Mesendoderm (in vitro differentiated cells): ENCODE data around the gene DEPDC1B.
"Not testable (repeated sequence)": the region's sequence is repeated elsewhere in the genome, so short reads cannot be mapped to it uniquely, and the experiment has no call there.

Experiments
- DNase-seq: peaks from one replicate; pipeline ENCODE4 v3.0.0; 2013
- H2AK5ac ChIP-seq: 2 replicates; pipeline ENCODE4 v1.6.1; 2013; ENCODE audit warnings: low read length, inconsistent platforms
- H2BK120ac ChIP-seq: 2 replicates; pipeline ENCODE4 v1.6.1; 2013; ENCODE audit warnings: low read depth, mild to moderate bottlenecking, low read length, moderate library complexity, mixed read lengths
- H2BK15ac ChIP-seq: replicated peaks from 2 replicates; pipeline ENCODE4 v1.6.1; 2013; ENCODE audit warnings: low read depth, mild to moderate bottlenecking, moderate library complexity
- H2BK5ac ChIP-seq: 2 replicates; pipeline ENCODE4 v1.6.1; 2013; ENCODE audit warnings: low read length, inconsistent platforms
- H3K18ac ChIP-seq: 2 replicates; pipeline ENCODE4 v1.6.1; 2013; ENCODE audit warnings: mild to moderate bottlenecking, low read length, mixed read lengths
- H3K23ac ChIP-seq: one replicate; pipeline ENCODE4 v1.6.1; 2013; ENCODE audit warnings: low read length
- H3K27ac ChIP-seq: 2 replicates; pipeline ENCODE4 v1.5.1; 2013; ENCODE audit warnings: low read depth, mild to moderate bottlenecking, inconsistent platforms, low read length, moderate library complexity
- H3K27me3 ChIP-seq: 2 replicates; pipeline ENCODE4 v1.6.1; 2013; ENCODE audit warnings: low read length, control low read depth, mild to moderate bottlenecking, inconsistent platforms; ENCODE audit not compliant: insufficient read depth, poor library complexity
- H3K36me3 ChIP-seq: 2 replicates; pipeline ENCODE4 v1.6.1; 2013; ENCODE audit warnings: low read length, inconsistent platforms; ENCODE audit not compliant: control insufficient read depth, insufficient read depth
- H3K4ac ChIP-seq: one replicate; pipeline ENCODE4 v1.6.1; 2013; ENCODE audit warnings: low read depth, mild to moderate bottlenecking, low read length, moderate library complexity
- H3K4me1 ChIP-seq: 2 replicates; pipeline ENCODE4 v1.6.1; 2013; ENCODE audit warnings: low read depth, low read length, inconsistent platforms; ENCODE audit not compliant: control insufficient read depth
- H3K4me2 ChIP-seq: 2 replicates; pipeline ENCODE4 v1.6.1; 2013; ENCODE audit warnings: low read length
- H3K4me3 ChIP-seq: 2 replicates; pipeline ENCODE4 v1.5.1; 2013; ENCODE audit warnings: mild to moderate bottlenecking, low read length
- H3K56ac ChIP-seq: one replicate; pipeline ENCODE4 v1.6.1; 2013; ENCODE audit warnings: low read length
- H3K79me1 ChIP-seq: 2 replicates; pipeline ENCODE4 v1.6.1; 2013; ENCODE audit warnings: low read length, inconsistent platforms
- H3K79me2 ChIP-seq: 2 replicates; pipeline ENCODE4 v1.6.1; 2013; ENCODE audit warnings: mild to moderate bottlenecking, low read length; ENCODE audit not compliant: control insufficient read depth, insufficient read depth
- H3K9ac ChIP-seq: 2 replicates; pipeline ENCODE4 v1.6.1; 2013; ENCODE audit warnings: low read length, inconsistent platforms
- H4K5ac ChIP-seq: one replicate; pipeline ENCODE4 v1.6.1; 2013; ENCODE audit warnings: low read length
- H4K8ac ChIP-seq: one replicate; pipeline ENCODE4 v1.6.1; 2013; ENCODE audit warnings: low read depth, mild to moderate bottlenecking, control low read depth, low read length, moderate library complexity
- WGBS: extraction: QIAGEN DNeasy Blood & Tissue Kit; methylation state at CpG from one replicate; pipeline ENCODE4 v1.1.7; 2013; ENCODE audit warnings: low lambda C conversion rate, missing lambda C conversion rate; ENCODE audit not compliant: insufficient coverage; ENCODE audit errors: extremely low coverage; 5-methylcytosine and 5-hydroxymethylcytosine counted together

DEPDC1B gene

GRCh38 chr5:60688980-60689379 lies 11.0 kb downstream of the DEPDC1B start:
- no peak overlapping the region for H3K23ac ChIP-seq
- H3K4me2 ChIP-seq = no peak overlapping the region
- no peak overlapping the region for H3K56ac ChIP-seq
- H2BK120ac ChIP-seq = no peak overlapping the region
- no peak overlapping the region for H3K4me3 ChIP-seq
- no CpG with 5 or more reads among the region's 1 CpG for WGBS
- peaks cover 41% of the 10 kb centered on the region for H3K79me2 ChIP-seq
- peaks cover 15% of the 10 kb centered on the region for H3K79me1 ChIP-seq
- DNase-seq = no peak
- H3K27ac ChIP-seq = no peak overlapping the region
- no peak overlapping the region for H4K5ac ChIP-seq
- no peaks in the 10 kb centered on the region for H3K4me1 ChIP-seq
- H3K9ac ChIP-seq = no peak overlapping the region
- no peak overlapping the region for H2BK5ac ChIP-seq
- H2BK15ac ChIP-seq = no peak overlapping the region
- H3K4ac ChIP-seq = no peak overlapping the region
- no peak overlapping the region for H2AK5ac ChIP-seq
- no peak overlapping the region for H4K8ac ChIP-seq
- H3K36me3 ChIP-seq = peaks cover 2% of the 10 kb centered on the region
- no peak overlapping the region for H3K18ac ChIP-seq
- H3K27me3 ChIP-seq = no peaks in the 10 kb centered on the region

DNA sequence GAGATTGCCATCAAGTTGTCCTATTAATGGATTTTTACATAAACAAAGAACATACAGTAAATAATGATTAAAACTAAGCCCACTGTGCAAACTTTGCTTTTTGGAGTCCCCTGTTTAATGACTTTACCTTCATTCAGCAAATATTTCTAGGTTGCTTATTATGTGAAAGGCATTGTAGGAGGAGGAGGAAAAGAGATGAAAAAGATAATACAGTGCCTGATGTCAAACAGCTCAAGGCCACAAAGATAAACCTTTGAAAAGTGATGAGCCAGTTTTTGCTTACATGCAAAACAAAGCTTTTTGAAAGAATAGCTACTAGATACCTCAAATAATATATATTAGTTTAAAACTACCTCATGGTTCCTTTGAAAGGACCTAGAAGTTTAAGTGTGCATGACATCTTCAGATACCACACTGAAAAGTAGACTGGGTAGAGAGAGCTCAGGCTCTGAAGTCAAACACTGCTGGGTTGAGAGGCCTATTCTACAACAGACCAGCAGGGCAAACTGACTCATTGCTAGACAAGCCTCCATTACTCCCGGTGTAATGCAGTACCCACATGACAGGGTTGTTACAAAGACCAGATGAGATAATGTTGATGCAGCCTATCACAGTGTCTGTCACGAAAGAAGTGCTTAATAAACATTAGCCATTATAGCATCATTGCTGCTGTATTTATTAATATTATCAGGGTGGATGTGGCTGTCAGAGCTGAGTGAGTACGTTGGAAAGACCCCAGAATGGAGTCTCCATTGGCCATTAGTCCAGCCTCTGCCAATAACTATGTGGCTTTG lies 11.8 kb downstream of the DEPDC1B start:
- Histone ChIP-seq H2BK5ac (no peak overlapping the region), H3K4me1 (no peaks in the 10 kb centered on the region), H3K4me2 (no peak overlapping the region), H3K9ac (no peak overlapping the region), H3K27ac (no peak overlapping the region), H3K23ac (no peak overlapping the region), H3K4ac (no peak overlapping the region), H3K79me1 (peaks cover 15% of the 10 kb centered on the region), H2AK5ac (no peak overlapping the region), H3K18ac (no peak overlapping the region), H4K8ac (no peak overlapping the region), H4K5ac (no peak overlapping the region), H3K36me3 (peaks cover 2% of the 10 kb centered on the region), H2BK120ac (no peak overlapping the region), H3K56ac (no peak overlapping the region), H3K4me3 (no peak overlapping the region), H3K79me2 (peaks cover 40% of the 10 kb centered on the region), H2BK15ac (no peak overlapping the region), H3K27me3 (no peaks in the 10 kb centered on the region)
- WGBS = no CpG with 5 or more reads among the region's 3 CpGs
- DNase-seq = peak; percentile 79

DNA sequence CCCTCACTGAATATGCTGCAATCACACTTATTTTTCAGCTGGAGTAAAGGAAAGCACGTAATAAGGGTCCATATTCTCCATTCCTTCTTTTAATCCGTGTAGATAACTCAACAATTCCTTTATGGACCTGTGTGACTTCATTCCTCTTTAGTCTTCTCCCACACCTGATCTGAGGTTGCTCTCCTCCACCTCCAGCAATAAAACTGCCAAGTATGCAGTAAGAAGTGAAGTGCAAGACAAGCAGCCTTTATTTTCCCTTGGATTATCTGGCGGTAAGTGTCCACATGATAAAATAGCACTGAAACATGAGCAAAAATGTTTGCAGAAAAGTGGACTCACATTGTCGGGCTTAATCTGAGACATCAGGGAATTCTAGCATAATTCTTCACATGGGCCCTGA lies 13.8 kb downstream of the DEPDC1B start:
- Histone ChIP-seq H4K8ac (no peak overlapping the region), H3K27ac (no peak overlapping the region), H3K56ac (no peak overlapping the region), H3K27me3 (no peaks in the 10 kb centered on the region), H3K9ac (no peak overlapping the region), H3K4ac (no peak overlapping the region), H2BK5ac (no peak overlapping the region), H3K79me1 (peaks cover 16% of the 10 kb centered on the region), H3K23ac (no peak overlapping the region), H2BK120ac (no peak overlapping the region), H3K4me2 (no peak overlapping the region), H3K79me2 (peaks cover 34% of the 10 kb centered on the region), H2AK5ac (no peak overlapping the region), H2BK15ac (no peak overlapping the region), H3K4me1 (no peaks in the 10 kb centered on the region), H3K36me3 (peaks cover 2% of the 10 kb centered on the region), H4K5ac (no peak overlapping the region), H3K4me3 (no peak overlapping the region), H3K18ac (no peak overlapping the region)
- no CpG with 5 or more reads among the region's 4 CpGs for WGBS
- DNase-seq = no peak

DNA sequence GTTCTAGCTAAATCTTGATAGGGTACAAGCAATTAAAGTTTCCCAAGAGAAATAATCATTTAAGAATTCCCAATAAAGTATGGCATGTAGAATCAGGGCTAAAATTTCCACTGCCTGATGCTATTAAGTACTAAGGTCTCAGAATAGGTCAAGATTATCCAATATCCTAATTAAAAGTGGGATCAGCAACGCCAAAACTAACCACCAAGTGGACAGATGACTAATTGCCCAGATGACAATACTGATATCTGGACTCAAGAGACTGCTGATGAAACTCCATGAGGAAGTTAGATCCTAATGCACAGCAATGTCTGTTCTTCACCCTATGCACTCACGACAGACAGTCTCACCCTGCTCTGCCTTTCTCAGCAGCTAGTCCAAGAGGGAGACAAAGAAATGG lies 14.3 kb downstream of the DEPDC1B start:
- Histone ChIP-seq H2BK5ac (no peak overlapping the region), H3K23ac (no peak overlapping the region), H2BK15ac (no peak overlapping the region), H3K27me3 (no peaks in the 10 kb centered on the region), H3K9ac (no peak overlapping the region), H3K4me2 (no peak overlapping the region), H3K79me2 (peaks cover 34% of the 10 kb centered on the region), H3K18ac (no peak overlapping the region), H2AK5ac (no peak overlapping the region), H3K36me3 (peaks cover 2% of the 10 kb centered on the region), H4K8ac (no peak overlapping the region), H3K79me1 (peaks cover 17% of the 10 kb centered on the region), H4K5ac (no peak overlapping the region), H3K4ac (no peak overlapping the region), H3K56ac (no peak overlapping the region), H3K4me1 (no peaks in the 10 kb centered on the region), H3K4me3 (no peak overlapping the region), H2BK120ac (no peak overlapping the region), H3K27ac (no peak overlapping the region)
- no CpG with 5 or more reads among the region's 2 CpGs for WGBS
- DNase-seq = no peak

DNA sequence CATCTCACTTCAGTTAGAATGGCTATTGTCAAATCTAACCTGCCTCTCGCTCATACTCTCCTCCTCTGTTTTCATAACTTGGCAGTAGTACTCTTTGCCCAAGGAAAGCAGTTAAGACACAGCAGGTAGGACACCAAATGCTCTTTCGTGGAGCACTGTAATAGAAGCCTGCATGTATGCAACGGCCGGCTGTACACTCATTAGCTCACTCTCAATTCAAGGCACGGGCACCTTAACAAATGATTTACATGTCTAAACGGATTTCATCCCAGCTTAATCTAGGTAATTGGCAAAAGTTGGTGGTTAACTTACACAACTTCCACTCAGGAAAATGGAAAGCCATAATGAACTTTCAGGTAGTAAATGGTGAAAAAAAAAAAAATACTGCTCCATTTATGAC lies 14.9 kb downstream of the DEPDC1B start:
- H3K79me2 ChIP-seq = peaks cover 32% of the 10 kb centered on the region
- H2BK5ac ChIP-seq = no peak overlapping the region
- H3K4me1 ChIP-seq = no peaks in the 10 kb centered on the region
- H3K4ac ChIP-seq = no peak overlapping the region
- no peak overlapping the region for H4K5ac ChIP-seq
- H2BK15ac ChIP-seq = no peak overlapping the region
- H3K56ac ChIP-seq = no peak overlapping the region
- H3K4me2 ChIP-seq = no peak overlapping the region
- no peak overlapping the region for H2BK120ac ChIP-seq
- peaks cover 16% of the 10 kb centered on the region for H3K79me1 ChIP-seq
- H3K36me3 ChIP-seq = peaks cover 2% of the 10 kb centered on the region
- H3K27me3 ChIP-seq = no peaks in the 10 kb centered on the region
- H3K27ac ChIP-seq = no peak overlapping the region
- no peak overlapping the region for H3K18ac ChIP-seq
- H3K23ac ChIP-seq = no peak overlapping the region
- H4K8ac ChIP-seq = no peak overlapping the region
- no peak overlapping the region for H3K9ac ChIP-seq
- WGBS = no CpG with 5 or more reads among the region's 6 CpGs
- no peak overlapping the region for H3K4me3 ChIP-seq
- no peak for DNase-seq
- no peak overlapping the region for H2AK5ac ChIP-seq

DNA sequence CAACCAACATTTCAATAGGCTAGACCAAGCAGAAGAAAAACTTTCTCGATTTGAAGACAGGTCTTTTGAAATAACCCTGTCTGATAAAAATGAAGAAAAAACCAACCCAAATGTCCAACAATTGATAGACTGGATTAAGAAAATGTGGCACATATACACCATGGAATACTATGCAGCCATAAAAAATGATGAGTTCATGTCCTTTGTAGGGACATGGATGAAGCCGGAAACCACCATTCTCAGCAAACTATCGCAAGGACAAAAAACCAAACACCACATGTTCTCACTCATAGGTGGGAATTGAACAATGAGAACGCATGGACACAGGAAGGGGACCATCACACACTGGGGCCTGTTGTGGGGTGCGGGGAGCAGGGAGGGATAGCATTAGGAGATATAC lies 18.0 kb downstream of the DEPDC1B start:
- H3K4me3 ChIP-seq, H3K4ac ChIP-seq, H3K56ac ChIP-seq, H3K23ac ChIP-seq, H3K9ac ChIP-seq, H2AK5ac ChIP-seq, H2BK120ac ChIP-seq, H3K36me3 ChIP-seq, H2BK5ac ChIP-seq, H3K4me1 ChIP-seq, H2BK15ac ChIP-seq, H3K79me1 ChIP-seq, H4K5ac ChIP-seq, H3K27ac ChIP-seq, H3K18ac ChIP-seq, H4K8ac ChIP-seq, DNase-seq, H3K27me3 ChIP-seq, H3K4me2 ChIP-seq: not testable (repeated sequence)
- H3K79me2 ChIP-seq = peaks cover 22% of the 10 kb centered on the region
- WGBS = no CpG with 5 or more reads among the region's 5 CpGs
